Epithelial cell of esophagus (primary cell): ENCODE results near the gene MOAP1.
"Not testable (repeated sequence)": the region's sequence is repeated elsewhere in the genome, so short reads cannot be mapped to it uniquely, and the experiment has no call there.

Experiments
- DNase-seq: peaks from one replicate; pipeline ENCODE4 v3.0.0; 2010; ENCODE audit warnings: low read depth
- H3K4me3 ChIP-seq: 2 replicates; pipeline ENCODE4 v1.5.1; 2011; ENCODE audit warnings: mild to moderate bottlenecking, low read length, control low read depth
- TF ChIP-seq, protein P1 (sequence below): IDR thresholded peaks from 2 replicates; pipeline ENCODE4 v1.5.1; 2011; ENCODE audit warnings: low read depth, mild to moderate bottlenecking, low read length, control low read depth, inconsistent platforms; ENCODE audit not compliant: insufficient read depth; ENCODE audit errors: missing control alignments

MOAP1 gene

DNA sequence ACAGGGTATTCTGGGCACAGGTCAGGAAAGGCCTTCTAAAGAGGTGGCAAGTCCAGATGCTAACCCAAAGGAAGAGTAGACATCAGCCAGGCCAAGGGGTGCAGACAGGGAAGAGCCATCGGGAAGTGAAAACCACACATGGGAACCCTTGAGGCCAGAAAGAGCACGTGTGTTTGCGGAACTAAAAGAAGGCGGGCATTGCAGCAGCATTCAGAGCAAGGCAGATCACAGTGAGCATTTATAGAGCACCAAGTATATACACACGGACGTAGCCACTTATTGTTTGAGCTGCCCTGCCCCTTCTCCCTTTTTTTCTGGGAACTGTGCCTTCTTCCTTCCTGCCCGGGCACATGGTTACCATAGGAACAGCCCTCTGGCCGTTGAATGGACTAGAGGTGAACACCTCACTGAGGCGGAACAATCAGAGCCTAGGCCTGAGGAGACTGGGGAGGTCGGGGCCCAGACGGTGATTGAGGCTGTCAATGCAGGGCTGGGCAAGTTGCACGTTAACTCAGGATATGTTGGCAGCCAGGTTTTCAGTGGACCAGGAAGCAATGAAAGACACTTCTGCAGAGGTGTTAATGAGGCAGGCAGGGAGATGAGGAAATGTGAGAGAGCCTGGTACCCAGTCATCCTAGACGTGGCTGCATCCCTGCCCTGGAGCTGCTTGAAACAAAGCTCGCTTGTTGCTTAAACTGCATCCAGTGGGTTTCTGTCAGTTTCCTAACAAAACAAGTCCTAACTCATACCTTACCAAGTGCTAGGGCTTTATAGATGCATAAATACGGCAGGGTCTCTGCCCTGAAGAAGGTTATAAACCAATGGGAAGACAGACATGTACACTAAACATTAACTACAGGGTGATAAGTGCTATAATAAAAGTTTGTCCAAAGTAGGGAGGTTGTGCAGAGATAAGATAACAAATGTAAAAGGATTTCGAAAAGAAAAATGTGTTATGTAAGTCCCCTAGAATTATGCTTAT, 34.2 kb downstream of the MOAP1 start:
- TF ChIP-seq, protein P1, sequence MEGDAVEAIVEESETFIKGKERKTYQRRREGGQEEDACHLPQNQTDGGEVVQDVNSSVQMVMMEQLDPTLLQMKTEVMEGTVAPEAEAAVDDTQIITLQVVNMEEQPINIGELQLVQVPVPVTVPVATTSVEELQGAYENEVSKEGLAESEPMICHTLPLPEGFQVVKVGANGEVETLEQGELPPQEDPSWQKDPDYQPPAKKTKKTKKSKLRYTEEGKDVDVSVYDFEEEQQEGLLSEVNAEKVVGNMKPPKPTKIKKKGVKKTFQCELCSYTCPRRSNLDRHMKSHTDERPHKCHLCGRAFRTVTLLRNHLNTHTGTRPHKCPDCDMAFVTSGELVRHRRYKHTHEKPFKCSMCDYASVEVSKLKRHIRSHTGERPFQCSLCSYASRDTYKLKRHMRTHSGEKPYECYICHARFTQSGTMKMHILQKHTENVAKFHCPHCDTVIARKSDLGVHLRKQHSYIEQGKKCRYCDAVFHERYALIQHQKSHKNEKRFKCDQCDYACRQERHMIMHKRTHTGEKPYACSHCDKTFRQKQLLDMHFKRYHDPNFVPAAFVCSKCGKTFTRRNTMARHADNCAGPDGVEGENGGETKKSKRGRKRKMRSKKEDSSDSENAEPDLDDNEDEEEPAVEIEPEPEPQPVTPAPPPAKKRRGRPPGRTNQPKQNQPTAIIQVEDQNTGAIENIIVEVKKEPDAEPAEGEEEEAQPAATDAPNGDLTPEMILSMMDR = no peak
- peak; percentile 97 for DNase-seq
- H3K4me3 ChIP-seq = no peak overlapping the region

DNA sequence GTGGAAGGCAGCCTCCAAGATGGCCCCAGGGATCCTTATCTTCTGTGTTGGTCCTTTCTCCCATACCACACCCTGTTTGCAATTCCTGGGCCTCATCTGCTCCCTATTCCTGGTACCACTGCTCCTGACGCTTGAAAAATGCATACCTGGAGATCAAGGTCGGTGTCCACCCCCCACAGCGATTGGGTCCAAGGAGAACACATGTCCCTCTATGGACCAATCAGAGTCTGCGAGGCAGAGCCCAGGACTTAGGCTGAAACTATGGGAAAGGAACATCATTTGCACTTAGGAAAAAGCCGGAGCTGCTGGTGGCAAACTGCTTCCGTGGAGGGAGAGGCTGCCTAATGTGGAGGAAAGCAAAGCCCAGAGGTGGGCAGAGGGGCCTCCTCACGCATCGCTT, 35.7 kb downstream of the MOAP1 start:
- no peak overlapping the region for H3K4me3 ChIP-seq
- no peak for DNase-seq
- TF ChIP-seq, protein P1 = no peak

DNA sequence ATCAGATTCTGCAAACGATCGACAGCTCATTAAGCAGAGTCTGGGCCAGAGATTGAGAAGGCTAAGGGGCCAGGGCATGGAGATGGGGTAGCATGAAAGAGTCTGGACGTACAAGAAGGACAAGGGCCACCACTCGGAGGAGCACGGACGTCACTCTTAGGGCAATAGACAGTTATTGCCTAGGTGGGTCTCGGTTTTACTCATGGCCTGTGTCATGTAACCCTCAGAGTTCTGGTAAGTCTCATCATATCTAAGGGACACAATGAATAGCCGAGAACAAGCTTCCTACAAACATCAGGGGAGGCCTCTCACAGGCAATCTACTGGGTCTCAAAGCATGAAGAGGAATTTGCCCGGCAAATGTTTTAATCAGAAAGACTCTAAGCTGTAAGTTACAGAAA, 38.6 kb downstream of the MOAP1 start:
- TF ChIP-seq, protein P1 = no peak
- DNase-seq = no peak
- H3K4me3 ChIP-seq = no peak overlapping the region

DNA sequence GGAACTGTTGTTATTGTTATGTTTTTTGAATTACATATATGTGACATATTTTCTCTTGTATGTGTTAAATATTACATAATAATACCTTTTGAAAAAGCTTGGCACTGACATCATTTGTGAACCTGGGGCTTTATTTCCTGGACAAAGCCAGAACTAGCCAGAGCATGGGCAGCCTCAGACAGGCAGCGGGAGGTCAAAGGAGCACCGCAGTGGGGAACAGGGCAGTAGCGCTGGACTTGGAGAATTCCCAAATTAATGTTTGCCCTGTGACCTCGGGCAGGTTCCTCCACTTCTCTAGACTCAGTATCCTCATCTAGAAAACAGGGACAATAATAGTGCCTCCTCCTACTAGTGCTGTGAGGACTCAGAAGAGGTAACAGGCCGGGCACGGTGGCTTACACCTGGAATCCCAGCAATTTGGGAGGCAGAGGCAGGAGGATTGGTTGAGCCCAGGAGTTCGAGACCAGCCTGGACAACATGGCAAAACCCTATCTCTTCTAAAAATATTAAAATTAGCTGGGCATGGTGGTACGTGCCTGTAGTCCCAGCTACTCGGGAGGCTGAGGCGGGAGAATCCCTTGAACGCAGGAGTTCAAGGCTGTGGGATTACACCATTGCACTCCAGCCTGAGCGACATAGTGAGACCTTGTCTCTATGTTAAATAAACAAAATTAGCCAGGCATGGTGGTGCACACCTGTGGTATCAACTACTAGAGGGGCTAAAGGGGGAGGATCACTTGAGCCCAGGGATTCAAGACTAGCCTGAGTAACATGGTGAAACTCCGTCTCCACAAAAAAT, 41.6 kb downstream of the MOAP1 start:
- TF ChIP-seq, protein P1 = no peak
- H3K4me3 ChIP-seq = no peak overlapping the region
- no peak for DNase-seq

DNA sequence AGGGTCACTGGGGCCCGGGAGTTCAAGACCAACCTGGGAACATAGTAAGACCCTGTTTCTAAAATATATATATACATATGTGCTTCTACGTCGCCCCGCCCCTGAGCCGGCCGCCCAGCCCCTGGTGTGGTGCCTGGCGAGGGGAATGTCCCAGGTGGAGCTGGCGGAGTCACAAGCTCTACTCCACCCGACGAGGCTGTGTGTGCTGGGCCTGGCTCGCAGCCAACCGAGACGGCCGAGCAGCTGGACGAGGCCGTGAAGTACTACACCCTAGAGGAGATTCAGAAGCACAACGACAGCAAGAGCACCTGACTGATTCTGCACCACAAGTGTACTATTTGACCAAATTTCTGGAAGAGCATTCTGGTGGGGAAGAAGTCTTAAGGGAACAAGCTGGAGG, 46.8 kb downstream of the MOAP1 start:
- DNase-seq = peak; percentile 45
- TF ChIP-seq, protein P1 = peak; percentile 18
- no peak overlapping the region for H3K4me3 ChIP-seq

DNA sequence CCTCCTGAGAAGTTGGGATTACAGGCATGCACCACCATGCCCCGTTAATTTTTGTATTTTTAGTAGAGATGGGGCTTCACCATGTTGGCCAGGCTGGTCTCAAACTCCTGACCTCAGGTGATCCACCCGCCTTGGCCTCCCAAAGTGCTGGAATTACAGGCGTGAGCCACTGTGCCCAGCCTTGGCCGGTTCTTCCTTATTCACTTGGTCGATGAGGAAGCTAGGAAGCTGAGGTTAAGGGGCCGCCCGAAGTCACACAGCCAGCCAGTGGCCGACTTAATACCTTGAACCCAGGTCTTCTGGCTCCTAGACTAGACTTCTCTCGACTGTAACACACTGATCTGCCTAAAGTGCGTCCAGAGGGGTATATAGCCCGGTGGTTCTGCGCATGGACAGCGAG, 48.2 kb downstream of the MOAP1 start:
- not testable (repeated sequence) for H3K4me3 ChIP-seq, DNase-seq

DNA sequence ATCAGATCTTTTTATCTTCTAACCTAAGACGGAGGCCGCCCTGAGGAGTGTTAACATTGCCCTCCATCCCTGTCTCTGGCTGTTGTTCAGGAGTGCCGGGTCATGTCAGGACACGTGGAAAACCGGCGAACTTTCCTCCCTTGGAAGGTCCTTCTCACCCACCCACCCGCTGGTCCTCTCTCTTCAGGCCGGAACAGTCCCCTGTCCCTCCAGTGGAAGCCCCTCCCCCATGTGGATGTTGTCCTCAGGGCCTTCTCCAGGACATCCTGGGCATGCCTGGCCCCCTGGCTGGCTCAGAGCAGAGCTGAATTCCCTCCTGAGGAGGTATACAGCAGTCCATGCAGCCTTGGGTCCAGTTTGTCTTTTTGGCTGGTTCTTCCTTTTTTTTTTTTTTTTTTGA, 48.7 kb downstream of the MOAP1 start:
- no peak for DNase-seq
- TF ChIP-seq, protein P1 = no peak
- no peak overlapping the region for H3K4me3 ChIP-seq
